ENCODE data around the gene EFCAB5.

DNA sequence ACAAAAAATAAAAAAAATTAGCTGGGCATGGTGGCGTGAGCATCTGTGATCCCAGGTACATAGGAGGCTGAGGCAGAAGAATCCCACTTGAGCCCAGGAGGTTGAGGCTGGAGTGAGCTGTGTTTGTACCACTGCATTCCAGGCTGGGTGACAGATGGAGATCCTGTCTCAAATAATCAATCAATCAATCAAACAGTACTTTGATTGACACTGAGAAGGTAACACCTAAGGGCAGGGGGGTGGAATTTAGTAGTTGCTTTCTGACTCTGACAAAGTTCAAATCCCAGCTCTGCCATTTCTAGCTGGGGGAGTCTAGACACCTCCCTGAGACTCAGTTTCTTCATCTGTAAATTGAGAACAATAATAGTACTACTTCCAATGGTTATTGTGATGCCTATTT lies 23.4 kb upstream of the EFCAB5 start:
- TF ChIP-seq, protein P1, sequence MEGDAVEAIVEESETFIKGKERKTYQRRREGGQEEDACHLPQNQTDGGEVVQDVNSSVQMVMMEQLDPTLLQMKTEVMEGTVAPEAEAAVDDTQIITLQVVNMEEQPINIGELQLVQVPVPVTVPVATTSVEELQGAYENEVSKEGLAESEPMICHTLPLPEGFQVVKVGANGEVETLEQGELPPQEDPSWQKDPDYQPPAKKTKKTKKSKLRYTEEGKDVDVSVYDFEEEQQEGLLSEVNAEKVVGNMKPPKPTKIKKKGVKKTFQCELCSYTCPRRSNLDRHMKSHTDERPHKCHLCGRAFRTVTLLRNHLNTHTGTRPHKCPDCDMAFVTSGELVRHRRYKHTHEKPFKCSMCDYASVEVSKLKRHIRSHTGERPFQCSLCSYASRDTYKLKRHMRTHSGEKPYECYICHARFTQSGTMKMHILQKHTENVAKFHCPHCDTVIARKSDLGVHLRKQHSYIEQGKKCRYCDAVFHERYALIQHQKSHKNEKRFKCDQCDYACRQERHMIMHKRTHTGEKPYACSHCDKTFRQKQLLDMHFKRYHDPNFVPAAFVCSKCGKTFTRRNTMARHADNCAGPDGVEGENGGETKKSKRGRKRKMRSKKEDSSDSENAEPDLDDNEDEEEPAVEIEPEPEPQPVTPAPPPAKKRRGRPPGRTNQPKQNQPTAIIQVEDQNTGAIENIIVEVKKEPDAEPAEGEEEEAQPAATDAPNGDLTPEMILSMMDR (conservative IDR thresholded peaks at IDR 0.05) = no peak
- TF ChIP-seq EZH2 (IDR thresholded peaks at IDR 0.05; ENCODE audit: low read depth) = no peak

Measured in PC-9 (cell line).